ENCODE measurements around the gene SLC29A1. TPM values are rescaled to one million over a fixed set of nuclear protein-coding genes. Genes with fewer than 3 reads are reported as not detected.

The SLC29A1 gene
- total RNA-seq, 2 donors from 2014 or later = 17.0 to 19.1 TPM

DNA sequence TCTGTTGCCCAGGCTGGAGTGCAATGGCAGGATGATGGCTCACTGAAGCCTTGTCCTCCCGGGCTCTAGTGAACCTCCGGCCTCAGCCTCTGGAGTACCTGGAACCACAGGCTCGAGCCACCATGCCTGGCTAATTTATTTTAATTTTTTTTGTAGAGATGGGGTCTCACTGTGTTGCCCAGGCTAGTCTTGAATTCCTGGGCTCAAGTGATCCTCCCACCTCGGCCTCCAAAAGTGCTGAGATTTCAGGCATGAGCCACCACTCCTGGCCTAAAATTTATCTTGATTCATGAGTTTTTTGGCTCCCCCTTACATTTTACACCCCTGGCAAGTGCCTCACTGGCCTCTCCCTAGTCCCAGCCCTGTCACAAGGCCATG, 2.5 kb upstream of the SLC29A1 start:
- TF ChIP-seq, protein P1, sequence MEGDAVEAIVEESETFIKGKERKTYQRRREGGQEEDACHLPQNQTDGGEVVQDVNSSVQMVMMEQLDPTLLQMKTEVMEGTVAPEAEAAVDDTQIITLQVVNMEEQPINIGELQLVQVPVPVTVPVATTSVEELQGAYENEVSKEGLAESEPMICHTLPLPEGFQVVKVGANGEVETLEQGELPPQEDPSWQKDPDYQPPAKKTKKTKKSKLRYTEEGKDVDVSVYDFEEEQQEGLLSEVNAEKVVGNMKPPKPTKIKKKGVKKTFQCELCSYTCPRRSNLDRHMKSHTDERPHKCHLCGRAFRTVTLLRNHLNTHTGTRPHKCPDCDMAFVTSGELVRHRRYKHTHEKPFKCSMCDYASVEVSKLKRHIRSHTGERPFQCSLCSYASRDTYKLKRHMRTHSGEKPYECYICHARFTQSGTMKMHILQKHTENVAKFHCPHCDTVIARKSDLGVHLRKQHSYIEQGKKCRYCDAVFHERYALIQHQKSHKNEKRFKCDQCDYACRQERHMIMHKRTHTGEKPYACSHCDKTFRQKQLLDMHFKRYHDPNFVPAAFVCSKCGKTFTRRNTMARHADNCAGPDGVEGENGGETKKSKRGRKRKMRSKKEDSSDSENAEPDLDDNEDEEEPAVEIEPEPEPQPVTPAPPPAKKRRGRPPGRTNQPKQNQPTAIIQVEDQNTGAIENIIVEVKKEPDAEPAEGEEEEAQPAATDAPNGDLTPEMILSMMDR (IDR thresholded peaks at IDR 0.05) = no peak
- Histone ChIP-seq H3K4me3 (no peak overlapping the region), H3K4me1 (peaks cover 4% of the 10 kb centered on the region)

GRCh38 chr6:44221291-44221960, 2.0 kb upstream of the SLC29A1 start:
- Histone ChIP-seq H3K36me3 (no peaks in the 10 kb centered on the region), H3K9me3 (no peaks in the 10 kb centered on the region), H3K27ac (no peak overlapping the region), H3K9ac (ENCODE audit: low read depth in 2 of 2, low read length in 2 of 2) (peak overlapping the region in 1 of 2 donors; percentile 46), H3K4me3 (no peak overlapping the region), H3K4me1 (peaks cover 7% of the 10 kb centered on the region), H3K27me3 (no peaks in the 10 kb centered on the region)
- DNase-seq = peak; percentile 97
- intact Hi-C loops (cut with DNase I) = no loop called here
- TF ChIP-seq, protein P1 (IDR thresholded peaks at IDR 0.05) = peak; percentile 75

More for the DNA sequence above, 2.5 kb upstream of the SLC29A1 start:
- Histone ChIP-seq H3K27ac (no peak overlapping the region), H3K36me3 (no peaks in the 10 kb centered on the region), H3K9me3 (no peaks in the 10 kb centered on the region), H3K27me3 (no peaks in the 10 kb centered on the region), H3K9ac (ENCODE audit: low read depth in 2 of 2, low read length in 2 of 2) (no peak overlapping the region)
- intact Hi-C loops (cut with DNase I) = no loop called here
- DNase-seq = no peak

GRCh38 chr6:44221961-44222335, 1.4 kb upstream of the SLC29A1 start:
- no peaks in the 10 kb centered on the region for H3K36me3 ChIP-seq
- H3K9ac ChIP-seq (ENCODE audit: low read depth in 2 of 2, low read length in 2 of 2) = peak overlapping the region in 1 of 2 donors; percentile 46
- TF ChIP-seq, protein P1 (IDR thresholded peaks at IDR 0.05) = no peak
- no peak for DNase-seq
- H3K27ac ChIP-seq = no peak overlapping the region
- H3K4me3 ChIP-seq = no peak overlapping the region
- H3K4me1 ChIP-seq = peaks cover 7% of the 10 kb centered on the region
- intact Hi-C loops (cut with DNase I) = no loop called here
- no peaks in the 10 kb centered on the region for H3K27me3 ChIP-seq
- H3K9me3 ChIP-seq = no peaks in the 10 kb centered on the region

DNA sequence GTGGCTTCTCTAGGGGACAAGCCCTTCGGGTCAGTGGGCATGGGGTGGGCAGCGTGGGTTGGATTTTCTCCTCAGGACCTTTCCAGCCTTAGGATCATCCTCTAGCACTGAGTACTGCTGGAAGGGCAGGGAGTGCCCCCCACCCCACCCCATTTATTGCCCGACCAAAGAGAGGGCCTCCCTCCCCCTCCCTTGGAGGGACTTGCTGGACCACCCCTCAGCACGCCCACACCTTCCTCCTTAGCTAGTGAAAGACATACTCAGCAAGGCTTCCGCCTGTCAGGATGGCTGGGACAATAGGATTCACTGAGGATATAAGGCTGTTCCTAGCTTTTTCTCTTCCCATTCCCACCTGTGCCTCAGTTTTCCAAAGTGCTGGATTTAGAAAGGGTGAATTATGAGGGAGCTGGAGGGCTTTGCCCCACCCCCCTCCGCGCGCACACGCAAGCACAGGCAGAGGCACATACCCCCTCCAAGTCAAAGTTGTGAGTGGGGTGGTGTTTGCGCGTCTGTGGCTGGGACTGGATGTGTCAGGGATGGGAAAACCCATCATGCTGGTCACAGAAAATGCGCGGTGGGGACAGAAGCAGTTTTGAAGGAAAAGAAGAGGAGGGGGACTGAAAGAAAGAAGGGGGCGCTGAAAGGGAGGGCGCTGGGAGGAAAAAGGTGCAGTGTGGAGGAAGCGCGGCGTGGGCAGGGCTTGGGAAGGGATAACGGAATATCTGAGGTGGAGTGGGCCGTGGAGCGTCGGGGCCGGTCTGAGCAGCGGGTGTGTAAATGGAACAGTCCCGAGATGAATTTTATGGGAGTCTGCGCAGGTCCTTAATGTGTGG, 693 bp upstream of the SLC29A1 start:
- intact Hi-C loops (cut with DNase I) = no loop called here
- TF ChIP-seq, protein P1 (IDR thresholded peaks at IDR 0.05) = no peak
- Histone ChIP-seq H3K9ac (ENCODE audit: low read depth in 2 of 2, low read length in 2 of 2) (peak overlapping the region; percentile 55 to 64), H3K4me3 (peak overlapping the region; percentile 67), H3K9me3 (no peaks in the 10 kb centered on the region), H3K4me1 (peaks cover 7% of the 10 kb centered on the region), H3K36me3 (no peaks in the 10 kb centered on the region), H3K27ac (peak overlapping the region; percentile 27), H3K27me3 (no peaks in the 10 kb centered on the region)
- DNase-seq = no peak

GRCh38 chr6:44224029-44224964, 902 bp downstream of the SLC29A1 start:
- no peak for DNase-seq
- Histone ChIP-seq H3K36me3 (no peaks in the 10 kb centered on the region), H3K27ac (no peak overlapping the region), H3K9me3 (no peaks in the 10 kb centered on the region), H3K27me3 (no peaks in the 10 kb centered on the region), H3K4me1 (peaks cover 7% of the 10 kb centered on the region), H3K4me3 (peak overlapping the region; percentile 67), H3K9ac (ENCODE audit: low read depth in 2 of 2, low read length in 2 of 2) (peak overlapping the region; percentile 61 to 62)
- TF ChIP-seq, protein P1 (IDR thresholded peaks at IDR 0.05) = no peak
- intact Hi-C loops (cut with DNase I) = no loop called here
